Colonic mucosa (tissue), 4 donors: ENCODE measurements around the gene TNFRSF18. TPM values are rescaled to one million over a fixed set of nuclear protein-coding genes. Genes with fewer than 3 reads are reported as not detected.

Experiments
- DNase-seq: peaks from one replicate; pipeline ENCODE4 v3.0.0-alpha.2; 2020
- H3K27ac ChIP-seq: fragments of 200-600 bp; one replicate; pipeline ENCODE4 v1.8.0; 2021
- H3K27me3 ChIP-seq: fragments of 200-600 bp; one replicate; pipeline ENCODE4 v1.8.0; 2021
- H3K36me3 ChIP-seq: fragments of 200-600 bp; one replicate; pipeline ENCODE4 v1.8.0; 2021
- H3K4me1 ChIP-seq: fragments of 200-600 bp; one replicate; pipeline ENCODE4 v1.8.0; 2021; ENCODE audit warnings: mild to moderate bottlenecking
- H3K4me3 ChIP-seq: fragments of 200-600 bp; one replicate; pipeline ENCODE4 v1.8.0; 2021
- H3K9ac ChIP-seq, 2 donors: one replicate each; pipeline ENCODE4 v1.7.0; 2013; ENCODE audit warnings: control low read depth in 2 of 2, low read depth in 2 of 2, low read length in 2 of 2
- H3K9me3 ChIP-seq: fragments of 200-600 bp; one replicate; pipeline ENCODE4 v1.8.0; 2021
- intact Hi-C: fragments of 100-400 bp; cut with DNase I; formaldehyde crosslinking; loops from one replicate; pipeline ENCODE4 v1.14.1; 2022
- total RNA-seq, 2 donors: library from RNA; stranded (reverse); fragmentation: NEBNext Ultra II Directional in 1 of 2; extraction: Animal tissue kit (Norgen Biotek cat#: 25700) in 1 of 2; gene quantifications; one replicate each; pipeline ENCODE4 v1.2.1, GENCODE V29; 2021
- TF ChIP-seq, protein P1 (sequence below): fragments of 200-600 bp; IDR thresholded peaks from one replicate; pipeline ENCODE4 v1.8.0; 2022; ENCODE audit warnings: antibody characterized with exemption, mild to moderate bottlenecking
- donor health status: healthy.
- donor health status: DM: no; HTN: no; CAD: no.
- donor health status: DM: no; HTN: no; CAD: no.

TNFRSF18 gene
- total RNA-seq, 2 donors from 2014 or later: 0.61 to 1.7 TPM

DNA sequence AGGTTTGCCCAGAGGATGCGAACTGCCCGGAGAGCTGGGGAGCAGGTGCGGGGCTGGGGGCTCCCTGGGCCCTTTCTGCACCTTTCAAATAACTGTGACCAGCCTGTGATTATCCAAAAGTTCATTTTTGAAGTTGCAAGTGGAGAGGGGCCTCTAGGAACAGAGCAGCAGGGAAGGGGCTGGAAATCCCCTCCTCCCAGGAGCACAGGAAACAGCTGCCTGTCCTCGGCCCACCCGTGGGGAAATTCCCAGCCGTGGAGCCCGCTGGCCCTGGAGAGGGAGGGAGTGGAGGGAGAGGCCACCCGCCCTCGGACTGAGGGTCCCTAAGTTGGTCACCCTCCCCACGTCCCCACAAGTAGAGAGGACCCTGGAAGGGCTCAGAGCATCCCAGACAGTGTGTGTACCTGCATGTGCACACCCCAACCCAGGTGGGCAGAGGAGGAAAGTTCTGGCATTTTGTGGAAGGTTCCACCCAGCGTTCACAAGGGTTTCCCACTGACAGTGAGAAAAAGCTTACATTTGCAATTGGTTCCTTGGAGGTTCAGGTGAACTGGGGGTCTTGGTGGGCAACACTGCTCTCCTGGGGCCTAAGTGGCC, 8.8 kb upstream of the TNFRSF18 start:
- intact Hi-C loops: no loop called here
- Histone ChIP-seq H3K9ac (no peak overlapping the region), H3K36me3 (peaks cover 13% of the 10 kb centered on the region), H3K27ac (no peak overlapping the region), H3K4me3 (no peak overlapping the region), H3K27me3 (no peaks in the 10 kb centered on the region), H3K4me1 (no peaks in the 10 kb centered on the region), H3K9me3 (no peaks in the 10 kb centered on the region)
- DNase-seq: no peak
- TF ChIP-seq, protein P1, sequence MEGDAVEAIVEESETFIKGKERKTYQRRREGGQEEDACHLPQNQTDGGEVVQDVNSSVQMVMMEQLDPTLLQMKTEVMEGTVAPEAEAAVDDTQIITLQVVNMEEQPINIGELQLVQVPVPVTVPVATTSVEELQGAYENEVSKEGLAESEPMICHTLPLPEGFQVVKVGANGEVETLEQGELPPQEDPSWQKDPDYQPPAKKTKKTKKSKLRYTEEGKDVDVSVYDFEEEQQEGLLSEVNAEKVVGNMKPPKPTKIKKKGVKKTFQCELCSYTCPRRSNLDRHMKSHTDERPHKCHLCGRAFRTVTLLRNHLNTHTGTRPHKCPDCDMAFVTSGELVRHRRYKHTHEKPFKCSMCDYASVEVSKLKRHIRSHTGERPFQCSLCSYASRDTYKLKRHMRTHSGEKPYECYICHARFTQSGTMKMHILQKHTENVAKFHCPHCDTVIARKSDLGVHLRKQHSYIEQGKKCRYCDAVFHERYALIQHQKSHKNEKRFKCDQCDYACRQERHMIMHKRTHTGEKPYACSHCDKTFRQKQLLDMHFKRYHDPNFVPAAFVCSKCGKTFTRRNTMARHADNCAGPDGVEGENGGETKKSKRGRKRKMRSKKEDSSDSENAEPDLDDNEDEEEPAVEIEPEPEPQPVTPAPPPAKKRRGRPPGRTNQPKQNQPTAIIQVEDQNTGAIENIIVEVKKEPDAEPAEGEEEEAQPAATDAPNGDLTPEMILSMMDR: no peak

DNA sequence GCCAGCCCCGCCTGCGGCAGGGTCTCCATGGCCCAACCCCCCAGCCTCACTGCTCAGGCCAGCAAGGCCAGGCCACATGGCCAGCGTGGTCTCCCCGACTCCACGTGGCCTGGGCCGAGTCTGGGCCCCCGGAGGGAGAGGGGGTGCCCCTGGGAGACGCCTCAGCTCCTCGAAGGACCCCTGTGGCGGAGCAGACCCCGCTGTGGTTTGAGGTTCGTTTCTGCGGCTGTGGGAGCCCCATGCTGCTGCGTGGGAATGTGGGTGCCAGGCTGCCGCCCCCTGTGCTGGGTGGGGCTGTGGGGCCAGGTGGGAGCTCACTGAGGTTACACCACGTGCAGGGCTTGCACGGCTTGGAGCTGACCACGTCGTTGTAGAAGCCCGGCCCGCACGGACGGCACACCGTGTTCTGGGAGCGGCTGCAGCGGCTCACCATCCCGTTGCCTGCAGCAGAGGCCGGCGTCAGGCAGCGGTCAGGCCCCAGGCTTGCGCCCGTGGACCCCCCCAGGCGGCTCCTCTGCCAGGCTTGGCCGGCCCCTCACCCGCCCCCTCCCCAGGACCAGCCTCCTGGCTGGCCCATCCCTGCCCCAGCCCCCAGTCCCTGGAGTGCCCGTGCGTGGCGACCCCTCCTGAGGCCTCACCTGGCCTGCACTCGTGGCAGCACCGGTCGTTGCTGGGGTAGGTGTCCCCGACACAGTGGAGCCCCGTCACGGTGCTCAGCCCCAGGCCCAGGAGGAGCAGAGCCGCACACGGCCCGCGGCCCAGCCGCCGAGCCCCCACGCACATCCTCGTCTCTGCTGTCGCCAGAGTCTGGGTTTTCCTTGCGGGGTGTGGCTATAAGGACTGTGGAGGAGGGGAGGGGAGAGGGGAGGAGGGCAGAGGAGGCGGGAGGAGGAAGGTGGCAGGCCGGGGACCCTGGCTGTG, 7.2 kb upstream of the TNFRSF18 start, which contains the start of gene TNFRSF4:
Gene TNFRSF4, minus strand, starts transcription at position 809 of the 921 bp plus-strand sequence. Its CDS starts 26 bp downstream, at position 783.
- Histone ChIP-seq H3K4me3 (peak within 1 kb of the TSS; percentile 14), H3K27ac (no peak within 1 kb of the TSS), H3K36me3 (peaks cover 12% of the 10 kb centered on the region), H3K4me1 (no peaks in the 10 kb centered on the region), H3K27me3 (no peaks in the 10 kb centered on the region), H3K9me3 (no peaks in the 10 kb centered on the region), H3K9ac (peak within 1 kb of the TSS in 1 of 2 donors; percentile 56)
- no peak for DNase-seq
- intact Hi-C loops: no loop called here
- TF ChIP-seq, protein P1: no peak

DNA sequence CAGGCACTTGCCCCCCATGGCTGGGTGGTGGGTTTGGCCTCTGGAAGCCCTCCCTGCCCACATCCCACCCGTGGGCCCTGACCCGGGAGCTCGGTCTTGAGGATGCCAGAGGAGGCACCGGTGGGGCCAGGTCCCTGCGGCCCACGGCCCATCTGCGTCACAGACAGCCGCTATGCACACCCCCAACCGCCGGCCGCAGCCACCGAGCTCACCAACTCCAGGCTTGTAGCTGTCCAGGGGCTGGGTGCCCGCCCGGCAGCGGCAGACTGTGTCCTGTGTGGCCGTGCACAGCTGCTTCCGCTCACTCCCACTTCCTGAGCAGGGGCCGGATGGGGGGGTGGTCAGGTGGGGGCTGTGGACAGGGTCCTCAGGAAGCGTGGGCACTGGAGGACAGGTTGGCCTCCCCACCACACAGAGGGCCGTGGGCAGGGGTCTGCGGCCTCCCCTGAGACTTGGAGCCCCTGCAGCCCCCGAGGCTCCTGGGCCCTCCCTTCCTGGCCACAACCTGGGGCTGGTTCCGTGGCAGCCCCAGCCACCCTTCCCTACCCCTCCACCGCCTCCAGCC, 6.5 kb upstream of the TNFRSF18 start:
- peaks cover 5% of the 10 kb centered on the region for H3K36me3 ChIP-seq
- H3K9me3 ChIP-seq: no peaks in the 10 kb centered on the region
- peak overlapping the region; percentile 23 for H3K4me3 ChIP-seq
- peak overlapping the region in 1 of 2 donors; percentile 40 for H3K9ac ChIP-seq
- TF ChIP-seq, protein P1: no peak
- H3K27me3 ChIP-seq: no peaks in the 10 kb centered on the region
- no peak for DNase-seq
- H3K4me1 ChIP-seq: no peaks in the 10 kb centered on the region
- no peak overlapping the region for H3K27ac ChIP-seq
- intact Hi-C loops: no loop called here

DNA sequence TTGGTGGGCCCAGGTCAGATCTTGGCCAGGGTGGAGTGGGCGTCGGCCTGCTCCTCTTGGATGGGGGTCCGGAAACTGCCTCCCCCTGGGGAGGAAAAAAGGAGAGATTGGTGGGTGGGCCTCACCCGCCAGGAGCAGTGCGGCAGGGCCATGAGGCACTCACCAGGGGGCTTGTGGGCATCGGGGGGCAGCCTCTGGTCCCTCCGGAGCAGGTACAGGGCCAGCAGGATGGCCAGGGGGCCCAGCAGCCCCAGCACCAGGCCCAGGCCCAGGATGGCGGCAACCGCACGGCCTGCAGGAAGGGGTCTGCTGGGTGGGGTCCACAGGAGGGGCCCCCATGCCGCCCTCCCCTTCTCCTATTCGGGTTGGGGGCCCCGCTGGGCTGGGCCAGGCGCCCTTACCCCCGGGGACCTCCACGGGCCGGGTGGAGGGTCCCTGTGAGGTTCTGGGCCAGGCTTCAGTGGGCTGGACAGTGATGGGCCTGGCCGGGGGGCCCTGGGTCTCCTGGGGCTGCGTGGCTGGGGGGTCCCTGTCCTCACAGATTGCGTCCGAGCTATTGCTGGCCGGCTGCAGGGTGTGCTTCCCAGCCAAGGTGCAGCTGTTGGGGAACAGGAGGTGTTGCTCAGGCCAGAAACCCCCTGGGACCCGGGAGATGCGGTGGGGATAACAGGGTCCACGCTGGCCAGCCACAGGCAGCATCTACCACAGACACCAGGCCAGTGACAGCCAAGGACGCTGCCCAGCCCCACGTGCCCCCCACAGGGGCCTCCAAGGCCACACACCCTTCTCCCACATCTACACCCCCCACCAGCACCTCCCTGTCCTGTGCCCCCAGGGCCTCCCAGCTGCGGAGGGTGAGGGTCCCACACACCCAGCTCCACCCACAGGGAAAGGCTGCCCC, 5.4 kb upstream of the TNFRSF18 start:
- DNase-seq: no peak

More for the DNA sequence above, 5.4 kb upstream of the TNFRSF18 start:
- intact Hi-C loops: no loop called here
- Histone ChIP-seq H3K36me3 (no peaks in the 10 kb centered on the region), H3K9me3 (no peaks in the 10 kb centered on the region), H3K4me1 (no peaks in the 10 kb centered on the region), H3K27me3 (peaks cover 6% of the 10 kb centered on the region), H3K4me3 (no peak overlapping the region), H3K27ac (no peak overlapping the region), H3K9ac (no peak overlapping the region)
- TF ChIP-seq, protein P1: no peak
